ENCODE results near the gene ANK2.

Gene ANK2

GRCh38 chr4:113375964-113376666 lies 326.7 kb downstream of the ANK2 start:
- Mint-ChIP-seq H3K27me3 (ENCODE audit: low read depth) (no peaks in the 10 kb centered on the region), H3K27ac (no peak overlapping the region), H3K36me3 (ENCODE audit: low read depth) (peaks cover 21% of the 10 kb centered on the region), H3K4me1 (peaks cover 2% of the 10 kb centered on the region), H3K9me3 (no peaks in the 10 kb centered on the region), H3K4me3 (no peak overlapping the region)
- TF ChIP-seq CTCF (IDR thresholded peaks at IDR 0.05; ENCODE audit: unreplicated experiment in 3 of 3): no peak

GRCh38 chr4:113378836-113379235 lies 329.4 kb downstream of the ANK2 start:
- H3K4me1 Mint-ChIP-seq: peaks cover 14% of the 10 kb centered on the region
- no peak for TF ChIP-seq CTCF (IDR thresholded peaks at IDR 0.05; ENCODE audit: unreplicated experiment in 3 of 3)
- H3K27ac Mint-ChIP-seq: no peak overlapping the region
- peaks cover 22% of the 10 kb centered on the region for H3K36me3 Mint-ChIP-seq (ENCODE audit: low read depth)
- H3K9me3 Mint-ChIP-seq: no peaks in the 10 kb centered on the region
- H3K27me3 Mint-ChIP-seq (ENCODE audit: low read depth): no peaks in the 10 kb centered on the region
- no peak overlapping the region for H3K4me3 Mint-ChIP-seq

GRCh38 chr4:113382704-113383103 lies 333.3 kb downstream of the ANK2 start:
- H3K9me3 Mint-ChIP-seq: no peaks in the 10 kb centered on the region
- no peak overlapping the region for H3K4me3 Mint-ChIP-seq
- no peak for TF ChIP-seq CTCF (IDR thresholded peaks at IDR 0.05; ENCODE audit: unreplicated experiment in 3 of 3)
- H3K36me3 Mint-ChIP-seq (ENCODE audit: low read depth): peaks cover 16% of the 10 kb centered on the region
- H3K27me3 Mint-ChIP-seq (ENCODE audit: low read depth): no peaks in the 10 kb centered on the region
- H3K27ac Mint-ChIP-seq: peak overlapping the region in 2 of 3 experiments; percentile 48 to 82
- H3K4me1 Mint-ChIP-seq: peaks cover 50% of the 10 kb centered on the region

- no peaks in the 10 kb centered on the region for H3K27me3 Mint-ChIP-seq (ENCODE audit: low read depth)
- TF ChIP-seq CTCF (IDR thresholded peaks at IDR 0.05; ENCODE audit: unreplicated experiment in 3 of 3): no peak
- peak overlapping the region in 2 of 3 experiments; percentile 17 to 48 for H3K27ac Mint-ChIP-seq
- no peak overlapping the region for H3K4me3 Mint-ChIP-seq
- H3K9me3 Mint-ChIP-seq: peaks cover 1% of the 10 kb centered on the region
- peaks cover 55% of the 10 kb centered on the region for H3K4me1 Mint-ChIP-seq
- peaks cover 14% of the 10 kb centered on the region for H3K36me3 Mint-ChIP-seq (ENCODE audit: low read depth)
Observed at GRCh38 chr4:113383111-113383785, 333.8 kb downstream of the ANK2 start.

- no peak for TF ChIP-seq CTCF (IDR thresholded peaks at IDR 0.05; ENCODE audit: unreplicated experiment in 3 of 3)
- Mint-ChIP-seq H3K27me3 (ENCODE audit: low read depth) (no peaks in the 10 kb centered on the region), H3K27ac (peak overlapping the region; percentile 14 to 79 (median 48)), H3K36me3 (ENCODE audit: low read depth) (peaks cover 8% of the 10 kb centered on the region), H3K9me3 (peaks cover 5% of the 10 kb centered on the region), H3K4me3 (peak overlapping the region in 1 of 3 experiments; percentile 19), H3K4me1 (peaks cover 62% of the 10 kb centered on the region)
Observed at GRCh38 chr4:113384600-113384999, 335.1 kb downstream of the ANK2 start.
